A549 treated with GW870086 at 1 μM for 4 hours (cell line): ENCODE results near the gene SEC62. TPM values are rescaled to one million over a fixed set of nuclear protein-coding genes. Genes with fewer than 3 reads are reported as not detected.

Experiments used
- total RNA-seq: library from RNA; stranded (reverse); fragments of 200-300 nt; extraction: Qiagen RNA extraction; gene quantifications from 5 replicates; pipeline ENCODE4 v1.2.3, GENCODE V29; 2022; ENCODE audit warnings: low read depth

The SEC62 gene, protein sequence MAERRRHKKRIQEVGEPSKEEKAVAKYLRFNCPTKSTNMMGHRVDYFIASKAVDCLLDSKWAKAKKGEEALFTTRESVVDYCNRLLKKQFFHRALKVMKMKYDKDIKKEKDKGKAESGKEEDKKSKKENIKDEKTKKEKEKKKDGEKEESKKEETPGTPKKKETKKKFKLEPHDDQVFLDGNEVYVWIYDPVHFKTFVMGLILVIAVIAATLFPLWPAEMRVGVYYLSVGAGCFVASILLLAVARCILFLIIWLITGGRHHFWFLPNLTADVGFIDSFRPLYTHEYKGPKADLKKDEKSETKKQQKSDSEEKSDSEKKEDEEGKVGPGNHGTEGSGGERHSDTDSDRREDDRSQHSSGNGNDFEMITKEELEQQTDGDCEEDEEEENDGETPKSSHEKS
- total RNA-seq: 78.0 to 126 TPM (median 87.7 TPM) in 5 replicates

DNA sequence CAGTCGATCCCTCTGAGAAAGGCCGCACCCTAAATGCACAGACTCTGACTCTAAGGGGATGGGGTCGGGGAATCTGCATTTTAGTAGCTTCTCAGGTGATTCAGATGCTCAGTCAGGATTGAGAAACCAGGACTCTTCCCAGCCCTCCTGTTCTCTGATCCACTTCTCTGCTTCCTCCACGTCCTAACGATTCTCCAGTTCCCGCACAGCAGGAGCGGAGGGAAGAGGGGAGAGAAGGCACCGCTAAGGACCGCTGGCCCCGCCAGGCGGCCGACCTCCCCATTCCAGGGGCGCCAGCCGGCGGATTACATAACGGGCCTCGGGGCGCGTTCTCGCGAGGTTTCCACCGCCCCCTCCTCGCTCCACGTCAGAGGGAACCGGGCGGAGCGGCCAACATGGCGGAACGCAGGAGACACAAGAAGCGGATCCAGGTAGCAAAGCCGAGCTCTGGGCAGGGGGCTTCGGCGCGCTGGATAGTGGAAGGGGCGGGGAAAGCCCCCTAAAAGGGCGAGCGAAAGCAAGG, at the start of gene SEC62:
SEC62 (plus strand) TSS at position 380 of the 523 bp plus-strand sequence; CDS start at position 396, 16 bp downstream.

GRCh38 chr3:170037463-170038433, 71.1 kb downstream of the SEC62 start, which contains the start of gene GPR160:
Gene GPR160 (plus strand): TSS chr3:170037995. CDS start chr3:170083973, 45,978 bp downstream.

Other genes with a start within 250 kb of the SEC62 start
- gene TERC, start 201.7 kb upstream of the SEC62 start, total RNA-seq: not detected in 5 replicates
- 2.4 to 3.4 TPM (median 3.1 TPM) in 5 replicates for gene ACTRT3, start 197.2 kb upstream of the SEC62 start, total RNA-seq
- gene MYNN, start 193.4 kb upstream of the SEC62 start, total RNA-seq: 8.5 to 10.9 TPM (median 9.1 TPM) in 5 replicates
- not detected in 5 replicates for gene LRRIQ4, start 153.9 kb upstream of the SEC62 start, total RNA-seq
- gene LRRC34, start 153.9 kb upstream of the SEC62 start, total RNA-seq: not detected in 5 replicates
- not detected in 5 replicates for gene LRRC31, start 96.9 kb upstream of the SEC62 start, total RNA-seq
- gene SAMD7, start 55.2 kb upstream of the SEC62 start, total RNA-seq: not detected in 5 replicates
- gene GPR160, start 71.2 kb downstream of the SEC62 start, total RNA-seq: 1.2 to 2.1 TPM (median 1.6 TPM) in 5 replicates
- 8.9 to 17.6 TPM (median 15.0 TPM) in 5 replicates for gene PHC3, start 214.9 kb downstream of the SEC62 start, total RNA-seq